GM12875 (cell line): ENCODE measurements around the gene AP1G2.
"Not testable (repeated sequence)": the region's sequence is repeated elsewhere in the genome, so short reads cannot be mapped to it uniquely, and the experiment has no call there.

Experiments
- H3K4me3 ChIP-seq: one replicate; pipeline ENCODE4 v1.5.1; 2011; ENCODE audit warnings: low read depth, low read length, control low read depth
- TF ChIP-seq, protein P1 (sequence below): IDR thresholded peaks from 2 replicates; pipeline ENCODE4 v1.5.1; 2011; ENCODE audit warnings: low read depth, mild to moderate bottlenecking, control low read depth, inconsistent platforms, low read length, moderate library complexity, borderline replicate concordance; ENCODE audit not compliant: insufficient read depth

AP1G2 gene

GRCh38 chr14:23604148-23604547 is 36.6 kb upstream of the AP1G2 start:
- TF ChIP-seq, protein P1, sequence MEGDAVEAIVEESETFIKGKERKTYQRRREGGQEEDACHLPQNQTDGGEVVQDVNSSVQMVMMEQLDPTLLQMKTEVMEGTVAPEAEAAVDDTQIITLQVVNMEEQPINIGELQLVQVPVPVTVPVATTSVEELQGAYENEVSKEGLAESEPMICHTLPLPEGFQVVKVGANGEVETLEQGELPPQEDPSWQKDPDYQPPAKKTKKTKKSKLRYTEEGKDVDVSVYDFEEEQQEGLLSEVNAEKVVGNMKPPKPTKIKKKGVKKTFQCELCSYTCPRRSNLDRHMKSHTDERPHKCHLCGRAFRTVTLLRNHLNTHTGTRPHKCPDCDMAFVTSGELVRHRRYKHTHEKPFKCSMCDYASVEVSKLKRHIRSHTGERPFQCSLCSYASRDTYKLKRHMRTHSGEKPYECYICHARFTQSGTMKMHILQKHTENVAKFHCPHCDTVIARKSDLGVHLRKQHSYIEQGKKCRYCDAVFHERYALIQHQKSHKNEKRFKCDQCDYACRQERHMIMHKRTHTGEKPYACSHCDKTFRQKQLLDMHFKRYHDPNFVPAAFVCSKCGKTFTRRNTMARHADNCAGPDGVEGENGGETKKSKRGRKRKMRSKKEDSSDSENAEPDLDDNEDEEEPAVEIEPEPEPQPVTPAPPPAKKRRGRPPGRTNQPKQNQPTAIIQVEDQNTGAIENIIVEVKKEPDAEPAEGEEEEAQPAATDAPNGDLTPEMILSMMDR = no peak
- H3K4me3 ChIP-seq = no peak overlapping the region

DNA sequence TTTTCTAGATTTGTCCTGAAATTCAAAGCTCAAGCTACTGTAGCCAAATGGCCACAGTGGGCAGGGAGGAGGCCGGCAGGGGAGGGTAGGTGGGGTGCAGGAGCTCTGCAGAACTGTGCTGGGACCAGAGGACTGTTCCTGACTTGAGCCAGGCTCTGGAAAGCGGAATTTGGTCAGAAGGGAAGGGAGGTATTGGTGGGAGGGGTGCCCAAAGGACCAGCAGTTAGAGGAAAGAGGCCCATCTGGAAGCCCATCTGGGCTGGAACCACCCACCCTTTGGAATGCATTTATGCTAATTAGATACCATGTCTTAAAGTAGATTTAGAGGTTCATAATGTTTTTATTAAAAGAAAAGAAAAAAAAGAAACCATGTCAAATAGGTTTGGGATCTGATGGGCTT is 35.5 kb upstream of the AP1G2 start:
- TF ChIP-seq, protein P1 = no peak
- no peak overlapping the region for H3K4me3 ChIP-seq

- no peak overlapping the region for H3K4me3 ChIP-seq
- TF ChIP-seq, protein P1 = no peak
Observed at GRCh38 chr14:23602181-23603095, 34.8 kb upstream of the AP1G2 start.

- H3K4me3 ChIP-seq = no peak overlapping the region
- TF ChIP-seq, protein P1 = no peak
Observed at GRCh38 chr14:23601845-23602180, 34.2 kb upstream of the AP1G2 start.

DNA sequence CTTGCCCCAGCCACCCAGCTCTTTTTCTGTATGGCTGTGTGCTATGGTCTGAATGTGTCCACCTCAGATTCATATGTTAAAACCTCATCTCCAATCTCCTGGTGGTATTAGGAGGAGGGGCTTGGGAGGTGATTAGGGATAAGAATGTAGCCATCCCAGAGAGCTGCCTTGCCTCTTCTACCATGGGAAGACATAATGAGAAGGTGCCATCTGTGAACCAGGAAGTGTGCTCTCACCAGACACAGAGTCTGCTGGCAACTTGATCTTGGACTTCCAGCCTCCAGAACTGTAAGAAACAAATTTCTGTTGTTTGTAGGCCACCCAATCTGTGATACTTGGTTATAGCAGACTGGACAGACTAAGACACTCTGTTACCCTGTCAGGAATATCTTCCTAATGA is 33.8 kb upstream of the AP1G2 start:
- H3K4me3 ChIP-seq = no peak overlapping the region
- TF ChIP-seq, protein P1 = no peak

DNA sequence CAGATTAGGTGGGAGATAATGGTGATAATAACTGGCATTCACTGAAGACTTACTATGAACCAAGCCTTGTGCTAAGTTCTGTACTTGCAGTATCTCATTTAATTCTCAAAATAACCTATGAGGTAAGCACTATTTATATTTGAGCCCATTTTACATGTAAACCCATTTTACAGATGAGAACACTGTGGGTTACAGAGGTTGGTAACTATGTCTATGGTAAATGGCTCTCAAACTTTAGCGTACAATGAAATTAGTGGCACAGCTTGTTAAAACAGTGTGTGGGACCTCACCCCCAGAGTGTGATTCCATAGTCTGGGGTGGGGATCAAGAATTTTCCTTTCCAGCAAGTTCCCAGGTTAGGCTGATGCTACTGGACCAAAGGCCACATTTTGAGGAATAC is 33.2 kb upstream of the AP1G2 start:
- H3K4me3 ChIP-seq = no peak overlapping the region
- TF ChIP-seq, protein P1 = no peak

DNA sequence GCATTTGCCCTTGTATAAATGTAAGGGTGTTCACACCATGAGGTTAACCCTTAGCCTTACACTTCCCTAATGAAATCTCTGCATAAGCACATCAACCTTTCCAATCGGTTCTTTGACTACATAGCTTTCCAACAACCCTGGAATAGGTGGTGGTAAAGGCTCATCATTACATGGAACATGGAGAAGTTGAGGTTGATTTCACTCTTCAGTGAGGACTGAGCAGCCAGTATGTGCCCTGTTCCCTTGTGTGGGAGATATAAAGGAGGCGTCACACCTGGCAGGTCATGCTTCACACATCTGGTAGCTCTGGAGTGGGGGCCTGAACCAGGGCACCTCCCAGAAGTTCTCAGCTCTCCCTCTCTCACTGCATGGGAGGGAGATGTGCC is 32.7 kb upstream of the AP1G2 start:
- H3K4me3 ChIP-seq = no peak overlapping the region
- TF ChIP-seq, protein P1 = no peak

DNA sequence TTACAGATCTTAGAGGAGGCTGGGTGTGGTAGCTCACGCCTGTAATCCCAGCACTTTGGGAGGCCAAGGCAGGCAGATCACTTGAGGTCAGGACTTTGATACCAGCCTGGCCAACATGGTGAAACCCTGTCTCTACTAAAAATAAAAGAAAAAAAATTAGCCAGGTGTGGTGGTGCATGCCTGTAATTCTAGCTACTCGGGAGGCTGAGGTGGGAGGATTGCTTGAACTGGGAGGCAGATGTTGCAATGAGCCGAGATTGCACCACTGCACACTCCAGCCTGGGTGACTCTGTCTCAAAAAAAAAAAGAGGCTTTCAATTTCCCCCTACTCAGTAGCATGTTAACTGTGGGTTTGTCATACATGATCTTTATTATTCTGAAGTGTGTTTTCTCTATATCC is 26.6 kb upstream of the AP1G2 start:
- not testable (repeated sequence) for H3K4me3 ChIP-seq
